ENCODE data around the gene DGKA. TPM values are rescaled to one million over a fixed set of nuclear protein-coding genes. Genes with fewer than 3 reads are reported as not detected.

DGKA gene
- total RNA-seq (2022; extraction: Qiagen RNA extraction) = 15.1 to 23.2 TPM (median 21.5 TPM) in 5 replicates

DNA sequence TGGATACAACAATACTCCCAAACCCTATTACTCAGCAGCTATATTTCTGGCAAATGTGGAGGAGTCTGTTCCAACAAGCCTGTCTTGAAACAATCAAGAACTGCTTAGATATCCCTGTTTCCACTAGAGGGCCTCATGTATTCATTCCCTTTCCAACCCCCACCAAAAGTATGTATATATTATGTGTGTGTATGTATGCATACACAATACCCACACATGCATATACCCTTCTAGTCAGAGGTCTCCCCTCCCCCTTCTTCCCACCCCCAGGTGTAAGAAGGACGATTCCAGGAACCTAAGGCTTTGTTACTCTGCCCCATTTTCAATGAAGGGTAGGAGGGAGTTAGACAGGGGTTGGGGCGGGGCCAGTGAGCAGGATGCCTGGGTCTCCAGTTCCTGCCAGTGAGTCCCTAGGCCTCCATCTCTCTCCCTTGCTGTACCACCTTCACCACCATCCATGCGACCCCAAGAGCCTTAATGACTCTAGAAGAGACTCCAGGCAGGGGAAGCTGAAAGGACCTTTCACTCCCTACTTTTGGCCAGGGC is at the start of gene DGKA:
TSS of gene DGKA (plus strand) at position 392 of the 546 bp plus-strand sequence. CDS start 5,342 bp downstream, outside the sequence.

DNA sequence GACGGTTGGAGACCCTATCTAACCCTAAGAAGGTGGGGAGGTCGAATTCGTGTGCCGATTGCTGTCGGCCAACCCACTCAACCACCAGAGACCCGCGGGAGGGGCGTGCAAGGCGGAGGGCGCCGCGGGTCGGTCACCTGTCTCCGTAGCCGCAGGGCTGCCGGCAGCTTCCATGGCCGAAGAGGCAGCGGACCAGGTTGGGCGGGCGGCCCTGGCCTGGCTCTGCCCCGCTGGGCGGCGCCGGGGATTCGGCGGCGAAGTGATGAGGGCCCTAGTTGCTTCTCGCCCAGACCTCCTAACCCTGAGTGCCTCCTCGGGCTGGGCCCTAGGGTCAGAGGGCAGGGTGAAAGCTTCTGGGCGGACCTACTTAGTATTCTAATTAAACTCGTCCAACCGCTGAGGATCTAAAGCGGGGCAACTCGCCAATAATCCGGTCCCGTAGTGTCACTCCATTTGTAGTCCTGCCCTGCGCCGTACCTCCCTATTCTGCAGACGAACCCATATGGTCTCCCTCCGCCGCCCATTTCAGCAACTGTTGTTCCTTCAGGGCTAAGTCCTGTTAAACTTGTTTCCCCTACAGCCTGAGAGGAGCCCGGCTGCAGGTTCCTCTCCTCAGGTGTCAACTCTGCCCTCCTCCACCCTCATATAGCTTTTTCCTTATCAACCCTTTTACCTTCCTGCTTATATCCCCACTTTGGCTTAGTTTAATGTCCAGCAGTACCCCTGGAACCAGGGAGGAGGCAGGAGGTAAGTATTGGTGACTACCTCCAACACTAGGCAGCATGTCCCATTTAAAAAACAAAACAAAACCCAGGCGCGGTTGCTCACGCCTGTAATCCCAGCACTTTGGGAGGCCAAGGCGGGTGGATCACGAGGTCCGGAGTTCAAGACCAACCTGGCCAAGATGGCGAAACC is 3.1 kb upstream of the DGKA start, which contains the start of gene PYM1:
TSS of gene PYM1 (minus strand) at position 307 of the 915 bp plus-strand sequence. CDS start at position 174, 133 bp downstream.

DNA sequence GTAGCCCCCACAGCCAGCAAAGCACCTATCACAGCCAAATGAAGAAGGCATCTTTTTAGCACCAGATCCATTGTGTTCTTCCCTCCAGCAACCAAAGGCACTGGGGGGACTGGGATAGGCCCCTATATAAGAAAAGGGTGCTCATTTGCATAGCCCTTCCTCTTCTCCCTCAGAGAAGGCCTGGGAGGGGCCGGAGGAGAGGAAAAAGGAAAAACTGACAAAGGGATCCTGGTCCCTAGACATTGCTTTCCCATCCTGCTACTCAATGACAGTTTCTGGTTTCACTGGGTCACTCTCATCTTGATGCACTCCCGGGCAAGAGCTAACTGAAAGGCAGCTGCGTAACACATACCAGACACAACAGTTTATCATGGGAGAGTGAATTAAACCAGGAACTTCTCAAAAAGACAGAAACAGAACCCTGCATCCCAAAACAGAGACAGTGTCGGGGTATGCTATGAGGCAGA is 35.0 kb downstream of the DGKA start, which contains the start of gene PMEL:
TSS of gene PMEL (minus strand) at position 102 of the 467 bp plus-strand sequence. CDS start at position 71, 31 bp downstream.

DNA sequence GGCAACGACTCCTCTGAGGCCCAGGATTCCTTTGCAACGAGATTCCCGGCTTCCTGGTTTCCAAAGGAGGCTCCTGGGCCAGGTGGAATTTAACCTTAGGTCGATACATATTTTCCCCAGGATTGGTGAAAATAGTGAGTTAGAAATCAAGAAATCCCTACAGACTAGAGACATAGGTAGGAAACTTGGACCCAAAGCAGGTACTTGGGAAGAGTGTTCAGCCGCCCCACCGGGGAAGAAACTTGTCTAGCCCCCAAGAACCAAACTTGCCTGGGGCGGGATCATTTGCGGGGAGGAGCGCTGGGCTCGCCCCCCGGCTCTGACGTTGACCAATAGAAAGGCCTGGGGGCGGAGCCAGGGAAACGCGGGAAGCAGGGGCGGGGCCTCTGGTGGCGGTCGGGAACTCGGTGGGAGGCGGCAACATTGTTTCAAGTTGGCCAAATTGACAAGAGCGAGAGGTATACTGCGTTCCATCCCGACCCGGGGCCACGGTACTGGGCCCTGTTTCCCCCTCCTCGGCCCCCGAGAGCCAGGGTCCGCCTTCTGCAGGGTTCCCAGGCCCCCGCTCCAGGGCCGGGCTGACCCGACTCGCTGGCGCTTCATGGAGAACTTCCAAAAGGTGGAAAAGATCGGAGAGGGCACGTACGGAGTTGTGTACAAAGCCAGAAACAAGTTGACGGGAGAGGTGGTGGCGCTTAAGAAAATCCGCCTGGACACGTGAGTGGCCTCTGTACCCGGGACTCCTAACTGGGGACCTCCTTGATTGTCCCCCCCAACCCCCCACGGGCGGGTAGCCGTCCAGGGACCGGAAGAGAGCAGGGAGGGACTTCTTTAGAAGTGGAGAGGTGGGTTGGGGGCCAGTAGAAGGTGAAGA is 35.7 kb downstream of the DGKA start, which contains the start of gene CDK2:
TSS of gene CDK2 (plus strand) at position 423 of the 874 bp plus-strand sequence. CDS start at position 602, 179 bp downstream.

DNA sequence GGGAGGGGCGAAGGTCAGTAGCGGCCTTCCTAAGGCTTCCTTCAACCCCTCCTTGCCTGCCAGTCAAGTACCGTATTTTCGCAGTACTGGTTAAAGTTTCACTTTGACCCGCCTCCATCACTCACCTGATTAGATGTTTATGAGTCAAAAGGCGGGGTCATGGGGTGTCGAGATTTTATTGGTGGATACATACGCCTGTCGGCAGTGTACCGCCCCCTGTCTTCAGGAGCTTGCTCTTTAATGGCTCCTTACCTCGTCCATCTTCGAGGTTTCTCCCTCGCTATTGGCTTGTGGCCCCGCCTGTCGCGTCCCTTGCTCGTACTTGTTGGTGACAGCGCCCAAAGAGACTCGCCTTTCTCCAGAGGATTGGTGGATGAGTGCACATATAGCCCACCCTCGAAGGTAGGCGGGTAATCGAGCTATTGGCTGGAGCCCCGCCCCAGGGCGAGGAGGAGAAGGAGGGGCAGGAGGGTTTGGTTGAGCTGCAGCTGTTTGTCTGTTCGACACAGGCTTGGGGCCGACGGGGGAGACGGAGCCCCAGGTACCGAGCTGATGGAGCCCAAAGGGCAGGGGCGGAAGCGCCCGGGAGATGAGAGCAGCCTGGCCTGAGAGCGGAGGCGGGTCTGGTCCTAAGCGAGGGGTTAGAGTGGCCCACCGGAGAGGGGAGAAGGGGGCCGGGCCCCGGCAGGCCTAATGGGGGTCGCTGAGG is 42.8 kb downstream of the DGKA start, which contains the start of gene RAB5B:
TSS of gene RAB5B (plus strand) at position 480 of the 709 bp plus-strand sequence. CDS start 12,883 bp downstream, outside the sequence.

DNA sequence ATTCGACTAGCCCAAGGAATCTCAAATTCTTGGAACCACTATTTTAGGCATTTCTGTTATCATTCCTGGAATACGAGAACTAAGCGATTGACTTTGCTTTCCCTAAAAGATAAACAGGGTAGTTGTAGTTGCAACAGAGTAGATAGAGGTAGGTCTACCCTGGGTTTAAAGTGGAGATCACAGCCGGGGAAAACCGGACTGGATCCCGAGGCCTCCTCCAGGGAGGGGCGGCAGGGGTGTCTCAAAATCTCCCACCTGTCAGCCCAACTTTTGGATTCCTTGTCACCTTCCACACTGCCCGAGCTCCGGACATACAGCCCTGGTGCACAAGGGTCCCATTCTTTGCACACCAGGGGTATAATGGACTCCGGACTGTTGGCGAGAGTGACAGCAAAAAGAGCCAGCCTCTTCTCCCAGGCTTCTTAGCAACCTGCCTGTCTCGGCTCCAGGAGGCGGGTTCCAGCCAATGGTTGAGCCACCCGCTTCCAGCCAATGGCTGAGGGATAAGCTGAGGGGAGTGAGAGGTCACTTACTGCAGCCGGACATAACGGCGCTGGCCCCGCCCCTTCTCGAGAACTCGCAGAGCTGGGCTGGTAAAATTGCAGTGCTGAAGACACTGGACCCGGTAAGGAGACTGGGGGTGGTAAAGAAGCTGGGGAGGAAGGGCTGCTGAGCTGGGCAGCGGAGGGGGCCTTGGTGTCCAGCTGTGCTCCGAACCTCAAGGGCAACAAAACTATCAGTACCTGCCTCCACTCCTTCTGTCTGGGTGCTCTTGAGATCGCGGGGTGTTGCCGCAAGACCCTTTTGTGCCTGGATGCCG is 66.0 kb downstream of the DGKA start, which contains the start of gene SUOX:
TSS of gene SUOX (plus strand) at position 562 of the 820 bp plus-strand sequence. CDS start 4,946 bp downstream, outside the sequence.

Other genes starting within 250 kb of the DGKA start
- 0.77 to 1.8 TPM (median 1.0 TPM) in 5 replicates for gene ITGA7, start 223.3 kb upstream of the DGKA start, total RNA-seq (2022; extraction: Qiagen RNA extraction)
- 129 to 155 TPM (median 147 TPM) in 5 replicates for gene BLOC1S1, start 215.1 kb upstream of the DGKA start, total RNA-seq (2022; extraction: Qiagen RNA extraction)
- 2.1 to 2.8 TPM (median 2.3 TPM) in 5 replicates for gene RDH5, start 210.8 kb upstream of the DGKA start, total RNA-seq (2022; extraction: Qiagen RNA extraction)
- 661 to 730 TPM (median 714 TPM) in 5 replicates for gene CD63, start 202.2 kb upstream of the DGKA start, total RNA-seq (2022; extraction: Qiagen RNA extraction)
- gene GDF11, start 188.0 kb upstream of the DGKA start, total RNA-seq (2022; extraction: Qiagen RNA extraction) = 2.6 to 4.1 TPM (median 3.8 TPM) in 5 replicates
- gene SARNP, start 113.4 kb upstream of the DGKA start, total RNA-seq (2022; extraction: Qiagen RNA extraction) = 91.7 to 148 TPM (median 94.8 TPM) in 5 replicates
- 87.9 to 110 TPM (median 98.6 TPM) in 5 replicates for gene ORMDL2, start 113.1 kb upstream of the DGKA start, total RNA-seq (2022; extraction: Qiagen RNA extraction)
- 18.8 to 23.7 TPM (median 23.1 TPM) in 5 replicates for gene DNAJC14, start 101.6 kb upstream of the DGKA start, total RNA-seq (2022; extraction: Qiagen RNA extraction)
- gene MMP19, start 88.2 kb upstream of the DGKA start, total RNA-seq (2022; extraction: Qiagen RNA extraction) = 0.27 to 0.79 TPM (median 0.42 TPM) in 5 replicates
- 38.9 to 43.6 TPM (median 42.0 TPM) in 5 replicates for gene PYM1, start 3.3 kb upstream of the DGKA start, total RNA-seq (2022; extraction: Qiagen RNA extraction)
- gene PMEL, start 34.9 kb downstream of the DGKA start, total RNA-seq (2022; extraction: Qiagen RNA extraction) = 1.1 to 1.5 TPM (median 1.1 TPM) in 5 replicates
- gene CDK2, start 35.7 kb downstream of the DGKA start, total RNA-seq (2022; extraction: Qiagen RNA extraction) = 46.7 to 61.3 TPM (median 54.7 TPM) in 5 replicates
- gene RAB5B, start 42.9 kb downstream of the DGKA start, total RNA-seq (2022; extraction: Qiagen RNA extraction) = 26.2 to 32.9 TPM (median 31.6 TPM) in 5 replicates
- 7.4 to 10.1 TPM (median 9.1 TPM) in 5 replicates for gene SUOX, start 66.1 kb downstream of the DGKA start, total RNA-seq (2022; extraction: Qiagen RNA extraction)
- 2.0 to 3.0 TPM (median 2.8 TPM) in 5 replicates for gene IKZF4, start 89.9 kb downstream of the DGKA start, total RNA-seq (2022; extraction: Qiagen RNA extraction)
- 669 to 784 TPM (median 751 TPM) in 5 replicates for gene RPS26, start 110.8 kb downstream of the DGKA start, total RNA-seq (2022; extraction: Qiagen RNA extraction)
- 1.2 to 2.1 TPM (median 1.9 TPM) in 5 replicates for gene ERBB3, start 149.0 kb downstream of the DGKA start, total RNA-seq (2022; extraction: Qiagen RNA extraction)
- 278 to 323 TPM (median 296 TPM) in 5 replicates for gene PA2G4, start 173.4 kb downstream of the DGKA start, total RNA-seq (2022; extraction: Qiagen RNA extraction)
- 5,582 to 6,195 TPM (median 5,751 TPM) in 5 replicates for gene RPL41, start 185.5 kb downstream of the DGKA start, total RNA-seq (2022; extraction: Qiagen RNA extraction)
- gene ZC3H10, start 187.1 kb downstream of the DGKA start, total RNA-seq (2022; extraction: Qiagen RNA extraction) = 2.3 to 4.3 TPM (median 3.8 TPM) in 5 replicates
- 64.8 to 72.3 TPM (median 67.4 TPM) in 5 replicates for gene ESYT1, start 197.1 kb downstream of the DGKA start, total RNA-seq (2022; extraction: Qiagen RNA extraction)
- 78.6 to 81.2 TPM (median 79.0 TPM) in 5 replicates for gene MYL6B, start 221.4 kb downstream of the DGKA start, total RNA-seq (2022; extraction: Qiagen RNA extraction)
- 2,090 to 3,072 TPM (median 2,247 TPM) in 5 replicates for gene MYL6, start 227.2 kb downstream of the DGKA start, total RNA-seq (2022; extraction: Qiagen RNA extraction)

All from A549 treated with Mapracorat at 1 μM for 4 hours (cell line).